ENCODE measurements around the gene REG3A.

Gene REG3A

DNA sequence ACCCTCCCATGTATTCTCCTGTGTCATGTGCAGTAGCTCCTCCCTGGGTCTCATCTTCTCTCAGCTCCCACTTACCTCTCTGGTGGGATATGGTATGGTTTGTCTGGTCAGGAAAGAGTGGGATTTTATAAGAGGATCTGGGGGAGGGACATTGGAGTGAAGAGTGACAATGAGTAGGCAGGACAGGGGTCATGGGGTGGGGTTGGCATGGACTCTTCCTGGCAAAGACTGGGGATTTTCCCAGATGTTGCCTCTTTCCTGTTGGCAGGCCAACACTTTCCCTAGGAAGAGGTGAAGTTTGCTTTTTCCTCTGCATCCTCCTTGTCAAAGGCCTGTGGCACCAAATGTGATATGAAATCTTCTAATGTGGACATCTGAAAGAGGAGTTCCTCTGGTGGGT, at the start of gene REG3A:
Gene REG3A, minus strand, starts transcription at position 101 of the 400 bp plus-strand sequence. CDS start 348 bp downstream, outside the sequence.
- no peak for TF ChIP-seq ZFX (IDR thresholded peaks at IDR 0.05)
- TF ChIP-seq, protein P1, sequence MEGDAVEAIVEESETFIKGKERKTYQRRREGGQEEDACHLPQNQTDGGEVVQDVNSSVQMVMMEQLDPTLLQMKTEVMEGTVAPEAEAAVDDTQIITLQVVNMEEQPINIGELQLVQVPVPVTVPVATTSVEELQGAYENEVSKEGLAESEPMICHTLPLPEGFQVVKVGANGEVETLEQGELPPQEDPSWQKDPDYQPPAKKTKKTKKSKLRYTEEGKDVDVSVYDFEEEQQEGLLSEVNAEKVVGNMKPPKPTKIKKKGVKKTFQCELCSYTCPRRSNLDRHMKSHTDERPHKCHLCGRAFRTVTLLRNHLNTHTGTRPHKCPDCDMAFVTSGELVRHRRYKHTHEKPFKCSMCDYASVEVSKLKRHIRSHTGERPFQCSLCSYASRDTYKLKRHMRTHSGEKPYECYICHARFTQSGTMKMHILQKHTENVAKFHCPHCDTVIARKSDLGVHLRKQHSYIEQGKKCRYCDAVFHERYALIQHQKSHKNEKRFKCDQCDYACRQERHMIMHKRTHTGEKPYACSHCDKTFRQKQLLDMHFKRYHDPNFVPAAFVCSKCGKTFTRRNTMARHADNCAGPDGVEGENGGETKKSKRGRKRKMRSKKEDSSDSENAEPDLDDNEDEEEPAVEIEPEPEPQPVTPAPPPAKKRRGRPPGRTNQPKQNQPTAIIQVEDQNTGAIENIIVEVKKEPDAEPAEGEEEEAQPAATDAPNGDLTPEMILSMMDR (conservative IDR thresholded peaks at IDR 0.05): no peak
- no peak within 1 kb of the TSS for H3K27ac ChIP-seq

DNA sequence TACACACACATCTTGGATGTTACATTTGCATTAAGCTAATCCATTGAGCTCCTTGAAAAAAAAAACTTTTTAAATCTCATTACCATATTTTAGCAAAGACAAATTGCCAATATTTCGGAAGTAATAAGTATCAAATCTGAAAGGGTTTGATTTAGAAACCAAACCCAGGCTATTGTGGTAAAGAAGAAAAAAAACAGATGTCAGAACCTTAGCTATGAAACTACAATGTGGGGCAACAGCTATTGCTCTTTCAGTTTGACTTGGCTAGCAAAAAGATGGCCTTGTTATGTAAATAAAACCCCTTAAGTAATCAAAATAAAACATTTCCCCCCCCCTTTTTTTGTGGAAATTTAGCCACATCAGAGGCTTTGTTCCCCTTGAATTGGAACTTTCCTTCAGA, 41.2 kb upstream of the REG3A start:
- TF ChIP-seq, protein P1 (conservative IDR thresholded peaks at IDR 0.05): no peak
- no peak for TF ChIP-seq ZFX (IDR thresholded peaks at IDR 0.05)

DNA sequence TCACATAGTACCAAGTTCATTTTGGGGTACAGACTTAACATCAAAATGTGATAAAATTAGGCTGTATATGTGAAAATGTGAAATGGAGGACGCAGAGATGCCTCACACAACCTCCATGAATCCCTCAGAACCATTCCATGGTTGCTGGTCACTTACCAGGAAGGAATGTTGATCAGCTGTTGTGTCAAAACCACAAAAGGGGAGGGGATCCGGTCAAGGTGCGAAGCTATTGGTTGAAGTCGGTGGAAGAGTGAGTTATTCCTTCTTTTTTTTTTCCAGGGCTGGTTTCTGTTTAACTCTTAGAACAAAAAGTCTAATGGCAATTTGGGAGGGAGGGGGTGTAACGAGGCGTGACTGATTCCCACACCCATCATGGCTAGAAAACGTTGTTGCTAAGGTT, 32.3 kb upstream of the REG3A start:
- TF ChIP-seq, protein P1 (conservative IDR thresholded peaks at IDR 0.05): no peak
- TF ChIP-seq ZFX (IDR thresholded peaks at IDR 0.05): no peak
- no peak overlapping the region for H3K27ac ChIP-seq

More for the DNA sequence above, 41.2 kb upstream of the REG3A start:
- H3K27ac ChIP-seq: no peak overlapping the region

- H3K27ac ChIP-seq: no peak overlapping the region
- TF ChIP-seq, protein P1 (conservative IDR thresholded peaks at IDR 0.05): no peak
- no peak for TF ChIP-seq ZFX (IDR thresholded peaks at IDR 0.05)
Observed at GRCh38 chr2:79191081-79191480, 31.5 kb upstream of the REG3A start.

DNA sequence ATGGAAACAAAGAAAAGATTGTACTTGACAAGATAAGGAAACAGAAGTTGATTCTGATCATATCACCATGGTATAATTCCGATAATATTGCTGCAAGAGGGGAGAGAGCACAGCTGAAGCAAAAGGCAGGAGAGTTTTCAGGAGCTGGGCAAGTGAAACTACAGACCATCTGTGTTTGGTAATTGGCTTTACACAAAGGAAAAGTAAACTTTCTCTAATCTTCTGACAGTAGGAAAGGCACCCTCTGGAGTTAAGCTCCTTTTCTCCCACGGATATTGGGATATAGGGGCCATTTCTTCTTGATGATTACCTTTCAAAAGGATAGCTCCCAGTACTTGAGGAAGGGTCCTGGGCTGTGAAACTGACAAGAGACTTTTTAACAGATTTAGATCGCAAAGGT, 29.9 kb upstream of the REG3A start:
- TF ChIP-seq, protein P1 (conservative IDR thresholded peaks at IDR 0.05): no peak
- no peak for TF ChIP-seq ZFX (IDR thresholded peaks at IDR 0.05)
- no peak overlapping the region for H3K27ac ChIP-seq

DNA sequence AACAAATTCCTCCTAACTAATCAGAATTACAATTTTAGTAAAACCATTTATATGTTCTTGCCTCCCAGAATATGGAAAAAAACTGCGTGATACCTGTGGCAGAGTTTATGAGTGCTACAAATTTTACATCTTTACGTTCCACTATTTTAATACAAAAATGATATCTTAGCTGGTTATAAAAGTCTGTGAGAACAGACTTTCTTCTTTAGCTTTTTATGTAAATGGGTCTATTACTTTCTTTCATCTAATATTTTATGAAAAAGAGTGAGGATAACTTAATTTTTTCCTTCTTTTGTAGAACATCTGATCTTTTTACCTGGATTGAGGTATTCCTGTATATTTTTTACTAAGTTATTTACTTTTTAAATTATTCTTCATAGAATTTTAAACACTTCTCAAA, 22.1 kb upstream of the REG3A start:
- no peak overlapping the region for H3K27ac ChIP-seq
- TF ChIP-seq, protein P1 (conservative IDR thresholded peaks at IDR 0.05): no peak
- no peak for TF ChIP-seq ZFX (IDR thresholded peaks at IDR 0.05)

- H3K27ac ChIP-seq: no peak overlapping the region
- TF ChIP-seq, protein P1 (conservative IDR thresholded peaks at IDR 0.05): no peak
- no peak for TF ChIP-seq ZFX (IDR thresholded peaks at IDR 0.05)
Observed at GRCh38 chr2:79180092-79180491, 20.5 kb upstream of the REG3A start.
